GM23338 (cell line): ENCODE results near the gene DRD4. TPM values are rescaled to one million over a fixed set of nuclear protein-coding genes. Genes with fewer than 3 reads are reported as not detected.

Source experiments
- ATAC-seq: fragments of 200-7000 bp; cut with Tn5 transposase; 3 replicates; pipeline ENCODE4 v1.9.1; 2020
- DNase-seq: peaks from one replicate; pipeline ENCODE4 v3.0.0-alpha.2; 2015; ENCODE audit warnings: low spot score
- H2AFZ ChIP-seq: fragments of 200-600 bp; sonication (generic); 2 replicates; pipeline ENCODE4 v1.8.0; 2016; ENCODE audit warnings: antibody characterized with exemption, mild to moderate bottlenecking, moderate library complexity
- H3F3A ChIP-seq: fragments of 200-600 bp; sonication (generic); replicated peaks from 2 replicates; pipeline ENCODE4 v1.8.0; 2017; ENCODE audit warnings: antibody characterized with exemption, mixed run types, low read depth
- H3K27ac ChIP-seq: fragments of 200-600 bp; sonication (generic); 2 replicates; pipeline ENCODE4 v1.6.1; 2016; ENCODE audit warnings: low read depth
- H3K27me3 ChIP-seq: fragments of 200-600 bp; sonication (generic); 2 replicates; pipeline ENCODE4 v1.8.0; 2016; ENCODE audit warnings: mild to moderate bottlenecking, mixed run types, moderate library complexity; ENCODE audit not compliant: insufficient read depth
- H3K36me3 ChIP-seq: fragments of 200-600 bp; sonication (generic); 2 replicates; pipeline ENCODE4 v1.8.0; 2016; ENCODE audit warnings: mild to moderate bottlenecking; ENCODE audit not compliant: insufficient read depth
- H3K4me1 ChIP-seq: fragments of 200-600 bp; sonication (generic); 2 replicates; pipeline ENCODE4 v1.8.0; 2016; ENCODE audit warnings: mild to moderate bottlenecking, moderate library complexity; ENCODE audit not compliant: insufficient read depth
- H3K4me2 ChIP-seq: fragments of 200-600 bp; sonication (generic); 2 replicates; pipeline ENCODE4 v1.7.1; 2017; ENCODE audit warnings: mixed run types
- H3K4me3 ChIP-seq: fragments of 200-600 bp; sonication (generic); 2 replicates; pipeline ENCODE4 v1.6.1; 2016; ENCODE audit warnings: mixed run types
- H3K79me2 ChIP-seq: fragments of 200-600 bp; sonication (generic); replicated peaks from 2 replicates; pipeline ENCODE4 v1.8.0; 2017; ENCODE audit warnings: mild to moderate bottlenecking; ENCODE audit not compliant: insufficient read depth
- H3K9me2 ChIP-seq: fragments of 200-600 bp; sonication (generic); 2 replicates; pipeline ENCODE4 v1.8.0; 2017; ENCODE audit not compliant: insufficient read depth
- H4K20me1 ChIP-seq: fragments of 200-600 bp; sonication (generic); replicated peaks from 2 replicates; pipeline ENCODE4 v1.8.0; 2017; ENCODE audit warnings: mild to moderate bottlenecking; ENCODE audit not compliant: insufficient read depth
- H3K27ac Mint-ChIP-seq: 2 replicates; pipeline ENCODE4 v1.8.0; 2020; ENCODE audit warnings: inconsistent platforms, mild to moderate bottlenecking, moderate library complexity, mixed read lengths
- H3K27me3 Mint-ChIP-seq: 3 replicates; pipeline ENCODE4 v1.8.0; 2022; ENCODE audit warnings: low read depth, mild to moderate bottlenecking, moderate library complexity, mixed read lengths, inconsistent platforms; ENCODE audit not compliant: insufficient read depth, poor library complexity
- H3K36me3 Mint-ChIP-seq: 3 replicates; pipeline ENCODE4 v1.8.0; 2021; ENCODE audit warnings: low read depth, mild to moderate bottlenecking, inconsistent platforms, moderate library complexity, mixed read lengths
- H3K4me1 Mint-ChIP-seq: 3 replicates; pipeline ENCODE4 v1.8.0; 2020; ENCODE audit warnings: mild to moderate bottlenecking, inconsistent platforms, mixed read lengths
- H3K4me3 Mint-ChIP-seq: 3 replicates; pipeline ENCODE4 v1.8.0; 2021; ENCODE audit warnings: moderate library complexity, mild to moderate bottlenecking, inconsistent platforms, mixed read lengths
- H3K9me3 Mint-ChIP-seq: 3 replicates; pipeline ENCODE4 v1.8.0; 2020; ENCODE audit warnings: moderate library complexity, mild to moderate bottlenecking, inconsistent platforms, mixed read lengths
- CREB1 ChIP-seq: fragments of 250-450 bp; sonication (Bioruptor Pico); IDR thresholded peaks from 2 replicates; pipeline ENCODE4 v1.5.0; 2020; ENCODE audit warnings: low read depth, mild to moderate bottlenecking, moderate library complexity
- ETS1 ChIP-seq: IDR thresholded peaks from 2 replicates; pipeline ENCODE4 v1.6.1; 2016; ENCODE audit warnings: antibody characterized with exemption
- EZH2 ChIP-seq: fragments of 200-600 bp; sonication (generic); IDR thresholded peaks from one replicate; pipeline ENCODE4 v1.8.0; 2017; ENCODE audit warnings: antibody characterized with exemption, mild to moderate bottlenecking, low read depth; ENCODE audit not compliant: unreplicated experiment
- EZH2phosphoT487 ChIP-seq: fragments of 200-600 bp; sonication (generic); IDR thresholded peaks from one replicate; pipeline ENCODE4 v1.8.1; 2018; ENCODE audit warnings: antibody characterized with exemption; ENCODE audit not compliant: unreplicated experiment
- POLR2AphosphoS5 ChIP-seq: IDR thresholded peaks from 2 replicates; pipeline ENCODE4 v1.6.1; 2016; ENCODE audit warnings: antibody characterized with exemption, low read depth
- ZNF462 ChIP-seq: fragments of 250-450 bp; sonication (Bioruptor Pico); IDR thresholded peaks from 2 replicates; pipeline ENCODE4 v1.5.0; 2020; ENCODE audit warnings: mild to moderate bottlenecking, moderate library complexity
- polyA plus RNA-seq: library from polyadenylated mRNA; unstranded; fragments of >200 nt; fragmentation: Nextera tagmentation; extraction: Ambion mirVana; gene quantifications from 2 replicates; pipeline ENCODE4 v1.2.1, GENCODE V29; 2016
- total RNA-seq: library from RNA; depleted of rRNA; stranded (reverse); fragments of >200 nt; shearing (Covaris generic); gene quantifications from 2 replicates; pipeline ENCODE4 v1.2.3, GENCODE V29; 2014

Gene DRD4
- total and polyA plus RNA-seq, 2 experiments from 2014 or later = 1.0 to 1.8 TPM

- TF ChIP-seq ZNF462 = no peak
- no peak for TF ChIP-seq ETS1
- TF ChIP-seq EZH2 = no peak
Observed at GRCh38 chr11:607971-608659, 29.0 kb upstream of the DRD4 start (continued).

GRCh38 chr11:608791-609251, 28.2 kb upstream of the DRD4 start:
- Mint-ChIP-seq H3K4me1 (peaks cover 5% of the 10 kb centered on the region), H3K36me3 (peaks cover 54% of the 10 kb centered on the region), H3K4me3 (no peak overlapping the region), H3K27me3 (peaks cover 13% of the 10 kb centered on the region), H3K9me3 (no peaks in the 10 kb centered on the region), H3K27ac (no peak overlapping the region)
- no peak for ATAC-seq
- H3K27me3 ChIP-seq = no peaks in the 10 kb centered on the region
- H3F3A ChIP-seq = peaks cover 33% of the 10 kb centered on the region
- peaks cover 14% of the 10 kb centered on the region; the same call in 1 of the 2 replicates for H3K36me3 ChIP-seq
- H3K27ac ChIP-seq = no peak overlapping the region
- H3K4me3 ChIP-seq = no peak overlapping the region
- H4K20me1 ChIP-seq = peaks cover 13% of the 10 kb centered on the region; the same call in 1 of the 2 replicates
- H3K4me2 ChIP-seq = no peak overlapping the region
- H3K4me1 ChIP-seq = no peaks in the 10 kb centered on the region
- no peaks in the 10 kb centered on the region for H3K9me2 ChIP-seq
- DNase-seq = no peak
- H3K79me2 ChIP-seq = 0 out of 2 replicates have a peak, but pooled peaks cover 4% of the 10 kb centered on the region
- no peak overlapping the region for H2AFZ ChIP-seq
- TF ChIP-seq POLR2AphosphoS5 = no peak
- TF ChIP-seq EZH2phosphoT487 = no peak
- TF ChIP-seq CREB1 (CRISPR knock-in tag) = no peak
- TF ChIP-seq ZNF462 = no peak
- no peak for TF ChIP-seq ETS1
